GM23338 (cell line): ENCODE measurements around the gene ZNRF1. TPM values are rescaled to one million over a fixed set of nuclear protein-coding genes. Genes with fewer than 3 reads are reported as not detected.

ENCODE experiments used
- ATAC-seq: fragments of 200-7000 bp; cut with Tn5 transposase; 3 replicates; pipeline ENCODE4 v1.9.1; 2020
- DNase-seq: peaks from one replicate; pipeline ENCODE4 v3.0.0-alpha.2; 2015; ENCODE audit warnings: low spot score
- H2AFZ ChIP-seq: fragments of 200-600 bp; sonication (generic); 2 replicates; pipeline ENCODE4 v1.8.0; 2016; ENCODE audit warnings: antibody characterized with exemption, mild to moderate bottlenecking, moderate library complexity
- H3F3A ChIP-seq: fragments of 200-600 bp; sonication (generic); replicated peaks from 2 replicates; pipeline ENCODE4 v1.8.0; 2017; ENCODE audit warnings: antibody characterized with exemption, mixed run types, low read depth
- H3K27ac ChIP-seq: fragments of 200-600 bp; sonication (generic); 2 replicates; pipeline ENCODE4 v1.6.1; 2016; ENCODE audit warnings: low read depth
- H3K27me3 ChIP-seq: fragments of 200-600 bp; sonication (generic); 2 replicates; pipeline ENCODE4 v1.8.0; 2016; ENCODE audit warnings: mild to moderate bottlenecking, mixed run types, moderate library complexity; ENCODE audit not compliant: insufficient read depth
- H3K36me3 ChIP-seq: fragments of 200-600 bp; sonication (generic); 2 replicates; pipeline ENCODE4 v1.8.0; 2016; ENCODE audit warnings: mild to moderate bottlenecking; ENCODE audit not compliant: insufficient read depth
- H3K4me1 ChIP-seq: fragments of 200-600 bp; sonication (generic); 2 replicates; pipeline ENCODE4 v1.8.0; 2016; ENCODE audit warnings: mild to moderate bottlenecking, moderate library complexity; ENCODE audit not compliant: insufficient read depth
- H3K4me2 ChIP-seq: fragments of 200-600 bp; sonication (generic); 2 replicates; pipeline ENCODE4 v1.7.1; 2017; ENCODE audit warnings: mixed run types
- H3K4me3 ChIP-seq: fragments of 200-600 bp; sonication (generic); 2 replicates; pipeline ENCODE4 v1.6.1; 2016; ENCODE audit warnings: mixed run types
- H3K79me2 ChIP-seq: fragments of 200-600 bp; sonication (generic); replicated peaks from 2 replicates; pipeline ENCODE4 v1.8.0; 2017; ENCODE audit warnings: mild to moderate bottlenecking; ENCODE audit not compliant: insufficient read depth
- H3K9me2 ChIP-seq: fragments of 200-600 bp; sonication (generic); 2 replicates; pipeline ENCODE4 v1.8.0; 2017; ENCODE audit not compliant: insufficient read depth
- H4K20me1 ChIP-seq: fragments of 200-600 bp; sonication (generic); replicated peaks from 2 replicates; pipeline ENCODE4 v1.8.0; 2017; ENCODE audit warnings: mild to moderate bottlenecking; ENCODE audit not compliant: insufficient read depth
- H3K27ac Mint-ChIP-seq: 2 replicates; pipeline ENCODE4 v1.8.0; 2020; ENCODE audit warnings: inconsistent platforms, mild to moderate bottlenecking, moderate library complexity, mixed read lengths
- H3K27me3 Mint-ChIP-seq: 3 replicates; pipeline ENCODE4 v1.8.0; 2022; ENCODE audit warnings: low read depth, mild to moderate bottlenecking, moderate library complexity, mixed read lengths, inconsistent platforms; ENCODE audit not compliant: insufficient read depth, poor library complexity
- H3K36me3 Mint-ChIP-seq: 3 replicates; pipeline ENCODE4 v1.8.0; 2021; ENCODE audit warnings: low read depth, mild to moderate bottlenecking, inconsistent platforms, moderate library complexity, mixed read lengths
- H3K4me1 Mint-ChIP-seq: 3 replicates; pipeline ENCODE4 v1.8.0; 2020; ENCODE audit warnings: mild to moderate bottlenecking, inconsistent platforms, mixed read lengths
- H3K4me3 Mint-ChIP-seq: 3 replicates; pipeline ENCODE4 v1.8.0; 2021; ENCODE audit warnings: moderate library complexity, mild to moderate bottlenecking, inconsistent platforms, mixed read lengths
- H3K9me3 Mint-ChIP-seq: 3 replicates; pipeline ENCODE4 v1.8.0; 2020; ENCODE audit warnings: moderate library complexity, mild to moderate bottlenecking, inconsistent platforms, mixed read lengths
- CREB1 ChIP-seq: fragments of 250-450 bp; sonication (Bioruptor Pico); IDR thresholded peaks from 2 replicates; pipeline ENCODE4 v1.5.0; 2020; ENCODE audit warnings: low read depth, mild to moderate bottlenecking, moderate library complexity
- CTCF ChIP-seq, 2 experiments: fragments of 200-600 bp in 1 of 2; sonication (generic) in 1 of 2; conservative IDR thresholded peaks; 2 replicates each; pipeline versions ENCODE4 v1.5.1 to v1.6.1; 2016 to 2017; ENCODE audit warnings: antibody characterized with exemption in 2 of 2, low read depth in 2 of 2, mild to moderate bottlenecking in 2 of 2, moderate library complexity in 1 of 2
- ETS1 ChIP-seq: IDR thresholded peaks from 2 replicates; pipeline ENCODE4 v1.6.1; 2016; ENCODE audit warnings: antibody characterized with exemption
- EZH2 ChIP-seq: fragments of 200-600 bp; sonication (generic); IDR thresholded peaks from one replicate; pipeline ENCODE4 v1.8.0; 2017; ENCODE audit warnings: antibody characterized with exemption, mild to moderate bottlenecking, low read depth; ENCODE audit not compliant: unreplicated experiment
- EZH2phosphoT487 ChIP-seq: fragments of 200-600 bp; sonication (generic); IDR thresholded peaks from one replicate; pipeline ENCODE4 v1.8.1; 2018; ENCODE audit warnings: antibody characterized with exemption; ENCODE audit not compliant: unreplicated experiment
- JUNB ChIP-seq: IDR thresholded peaks from one replicate; pipeline ENCODE4 v1.6.1; 2016; ENCODE audit warnings: antibody characterized with exemption; ENCODE audit not compliant: unreplicated experiment
- NANOG ChIP-seq: IDR thresholded peaks from 2 replicates; pipeline ENCODE4 v1.6.1; 2016; ENCODE audit warnings: antibody characterized with exemption, borderline replicate concordance
- POLR2AphosphoS5 ChIP-seq: IDR thresholded peaks from 2 replicates; pipeline ENCODE4 v1.6.1; 2016; ENCODE audit warnings: antibody characterized with exemption, low read depth
- REST ChIP-seq: IDR thresholded peaks from one replicate; pipeline ENCODE4 v1.6.1; 2018; ENCODE audit warnings: antibody characterized with exemption; ENCODE audit not compliant: unreplicated experiment
- STAT1 ChIP-seq: IDR thresholded peaks from one replicate; pipeline ENCODE4 v1.6.1; 2016; ENCODE audit warnings: antibody characterized with exemption; ENCODE audit not compliant: unreplicated experiment
- ZNF114 ChIP-seq: fragments of 250-450 bp; sonication (Bioruptor Pico); IDR thresholded peaks from 2 replicates; pipeline ENCODE4 v1.5.0; 2020; ENCODE audit warnings: mild to moderate bottlenecking, moderate library complexity
- ZNF331 ChIP-seq: fragments of 250-450 bp; sonication (Bioruptor Pico); IDR thresholded peaks from 2 replicates; pipeline ENCODE4 v1.5.0; 2020; ENCODE audit warnings: low read depth, mild to moderate bottlenecking, moderate library complexity
- polyA plus RNA-seq: library from polyadenylated mRNA; unstranded; fragments of >200 nt; fragmentation: Nextera tagmentation; extraction: Ambion mirVana; gene quantifications from 2 replicates; pipeline ENCODE4 v1.2.1, GENCODE V29; 2016
- total RNA-seq: library from RNA; depleted of rRNA; stranded (reverse); fragments of >200 nt; shearing (Covaris generic); gene quantifications from 2 replicates; pipeline ENCODE4 v1.2.3, GENCODE V29; 2014

Gene ZNRF1
- total and polyA plus RNA-seq, 2 experiments from 2014 or later: 22.4 to 42.1 TPM

- H3K4me1 ChIP-seq: peaks cover 22% of the 10 kb centered on the region
- H3K27ac ChIP-seq: no peak overlapping the region
- H3K4me3 ChIP-seq: no peak overlapping the region
- Mint-ChIP-seq H3K27ac (no peak overlapping the region; the same call in 1 of the 2 replicates), H3K36me3 (peaks cover 11% of the 10 kb centered on the region), H3K9me3 (no peaks in the 10 kb centered on the region), H3K4me1 (peaks cover 28% of the 10 kb centered on the region), H3K4me3 (no peak overlapping the region), H3K27me3 (peaks cover 4% of the 10 kb centered on the region)
- 0 out of 2 replicates have a peak, but pooled peaks cover 2% of the 10 kb centered on the region for H3K36me3 ChIP-seq
- TF ChIP-seq NANOG: no peak
- TF ChIP-seq CREB1: no peak
- TF ChIP-seq ETS1: no peak
- TF ChIP-seq EZH2phosphoT487: no peak
- no peak for TF ChIP-seq REST
- no peak for TF ChIP-seq ZNF331 (CRISPR knock-in tag)
- no peak for TF ChIP-seq POLR2AphosphoS5
- 0 out of 2 replicates have a peak, but pooled peaks cover 8% of the 10 kb centered on the region for H3F3A ChIP-seq
- 0 out of 2 replicates have a peak, but pooled peaks cover 8% of the 10 kb centered on the region for H3K9me2 ChIP-seq
- no peak overlapping the region for H2AFZ ChIP-seq
- peaks cover 98% of the 10 kb centered on the region for H3K79me2 ChIP-seq
- no peaks in the 10 kb centered on the region for H3K27me3 ChIP-seq
- H3K4me2 ChIP-seq: no peak overlapping the region
- peaks cover 8% of the 10 kb centered on the region; the same call in 1 of the 2 replicates for H4K20me1 ChIP-seq
- no peak for DNase-seq
- ATAC-seq: no peak
These were observed 82.5 kb downstream of the ZNRF1 start for GRCh38 chr16:75081179-75081859.

- no peak overlapping the region for H3K4me3 Mint-ChIP-seq
- Histone ChIP-seq H2AFZ (no peak overlapping the region), H3K36me3 (0 out of 2 replicates have a peak, but pooled peaks cover 2% of the 10 kb centered on the region), H3F3A (0 out of 2 replicates have a peak, but pooled peaks cover 8% of the 10 kb centered on the region), H3K4me2 (no peak overlapping the region), H3K4me1 (peaks cover 30% of the 10 kb centered on the region), H4K20me1 (peaks cover 14% of the 10 kb centered on the region), H3K27me3 (no peaks in the 10 kb centered on the region), H3K9me2 (0 out of 2 replicates have a peak, but pooled peaks cover 2% of the 10 kb centered on the region), H3K27ac (no peak overlapping the region), H3K4me3 (no peak overlapping the region), H3K79me2 (peaks cover 99% of the 10 kb centered on the region)
- peaks cover 41% of the 10 kb centered on the region for H3K4me1 Mint-ChIP-seq
- H3K36me3 Mint-ChIP-seq: peaks cover 2% of the 10 kb centered on the region; the same call in 1 of the 3 replicates
- H3K27me3 Mint-ChIP-seq: peaks cover 4% of the 10 kb centered on the region
- DNase-seq (no peak), ATAC-seq (no peak)
- no peak overlapping the region for H3K27ac Mint-ChIP-seq
- H3K9me3 Mint-ChIP-seq: no peaks in the 10 kb centered on the region
- TF ChIP-seq JUNB (no peak), ZNF114 (CRISPR knock-in tag) (no peak), ZNF331 (CRISPR knock-in tag) (no peak), STAT1 (no peak), EZH2phosphoT487 (no peak), REST (no peak), EZH2 (no peak), NANOG (no peak), CREB1 (no peak), CTCF (conservative IDR thresholded peaks at IDR 0.05; ENCODE audit: low read depth in 2 of 2) (no peak)
These were observed 85.0 kb downstream of the ZNRF1 start for GRCh38 chr16:75083813-75084212.
